ENCODE measurements around the gene GANC. TPM values are rescaled to one million over a fixed set of nuclear protein-coding genes. Genes with fewer than 3 reads are reported as not detected.

The GANC gene
- total RNA-seq, 4 donors from 2014 or later, result 20.8 to 63.5 (median 35.3) TPM

DNA sequence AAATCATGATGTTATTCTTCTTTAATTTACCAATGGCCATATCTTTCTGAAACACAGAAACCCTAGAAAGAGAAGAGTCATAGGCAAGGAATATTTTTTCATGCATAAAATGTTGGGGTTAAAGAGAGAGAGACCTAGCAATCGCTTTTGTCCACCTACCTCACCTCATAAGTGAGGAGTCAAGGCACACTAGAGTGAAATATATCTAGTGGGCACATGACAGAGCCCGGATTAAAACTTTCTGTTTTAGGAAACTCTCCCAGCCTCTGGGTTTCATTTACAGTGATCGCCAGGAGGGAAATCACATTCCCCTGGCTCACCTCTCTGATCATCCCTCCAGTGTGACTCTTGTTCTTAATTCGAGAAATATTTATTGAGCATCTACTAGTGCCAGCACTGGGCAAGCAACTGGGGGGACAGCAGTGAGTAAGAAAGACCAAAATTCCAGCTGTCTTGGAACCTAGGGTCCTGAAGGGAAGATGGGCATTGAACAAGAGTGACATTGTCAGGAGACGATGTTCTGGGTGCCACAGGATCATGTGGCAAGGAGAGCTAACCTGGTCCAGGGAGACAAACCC is 87.6 kb downstream of the GANC start:
- H3K27ac ChIP-seq, result no peak overlapping the region
- H3K27me3 ChIP-seq, result no peaks in the 10 kb centered on the region
- no peak overlapping the region for H3K4me3 ChIP-seq
- H3K9me3 ChIP-seq, result no peaks in the 10 kb centered on the region
- no peaks in the 10 kb centered on the region for H3K36me3 ChIP-seq
- H3K4me1 ChIP-seq, result no peaks in the 10 kb centered on the region
- TF ChIP-seq, protein P1, sequence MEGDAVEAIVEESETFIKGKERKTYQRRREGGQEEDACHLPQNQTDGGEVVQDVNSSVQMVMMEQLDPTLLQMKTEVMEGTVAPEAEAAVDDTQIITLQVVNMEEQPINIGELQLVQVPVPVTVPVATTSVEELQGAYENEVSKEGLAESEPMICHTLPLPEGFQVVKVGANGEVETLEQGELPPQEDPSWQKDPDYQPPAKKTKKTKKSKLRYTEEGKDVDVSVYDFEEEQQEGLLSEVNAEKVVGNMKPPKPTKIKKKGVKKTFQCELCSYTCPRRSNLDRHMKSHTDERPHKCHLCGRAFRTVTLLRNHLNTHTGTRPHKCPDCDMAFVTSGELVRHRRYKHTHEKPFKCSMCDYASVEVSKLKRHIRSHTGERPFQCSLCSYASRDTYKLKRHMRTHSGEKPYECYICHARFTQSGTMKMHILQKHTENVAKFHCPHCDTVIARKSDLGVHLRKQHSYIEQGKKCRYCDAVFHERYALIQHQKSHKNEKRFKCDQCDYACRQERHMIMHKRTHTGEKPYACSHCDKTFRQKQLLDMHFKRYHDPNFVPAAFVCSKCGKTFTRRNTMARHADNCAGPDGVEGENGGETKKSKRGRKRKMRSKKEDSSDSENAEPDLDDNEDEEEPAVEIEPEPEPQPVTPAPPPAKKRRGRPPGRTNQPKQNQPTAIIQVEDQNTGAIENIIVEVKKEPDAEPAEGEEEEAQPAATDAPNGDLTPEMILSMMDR (IDR thresholded peaks at IDR 0.05), result no peak
- no peak for TF ChIP-seq POLR2A (IDR thresholded peaks at IDR 0.05)
- DNase-seq, result no peak

GRCh38 chr15:42363487-42363886 is 90.5 kb downstream of the GANC start:
- no peaks in the 10 kb centered on the region for H3K4me1 ChIP-seq
- H3K27me3 ChIP-seq, result no peaks in the 10 kb centered on the region
- TF ChIP-seq POLR2A (IDR thresholded peaks at IDR 0.05), result no peak
- TF ChIP-seq, protein P1 (IDR thresholded peaks at IDR 0.05), result no peak
- no peaks in the 10 kb centered on the region for H3K9me3 ChIP-seq
- H3K4me3 ChIP-seq, result no peak overlapping the region
- no peak overlapping the region for H3K27ac ChIP-seq
- H3K36me3 ChIP-seq, result no peaks in the 10 kb centered on the region
- DNase-seq, result no peak

- TF ChIP-seq, protein P1 (IDR thresholded peaks at IDR 0.05), result no peak
- no peak for TF ChIP-seq POLR2A (IDR thresholded peaks at IDR 0.05)
- no peak for DNase-seq
Observed at GRCh38 chr15:42363942-42364341, 90.9 kb downstream of the GANC start.

DNA sequence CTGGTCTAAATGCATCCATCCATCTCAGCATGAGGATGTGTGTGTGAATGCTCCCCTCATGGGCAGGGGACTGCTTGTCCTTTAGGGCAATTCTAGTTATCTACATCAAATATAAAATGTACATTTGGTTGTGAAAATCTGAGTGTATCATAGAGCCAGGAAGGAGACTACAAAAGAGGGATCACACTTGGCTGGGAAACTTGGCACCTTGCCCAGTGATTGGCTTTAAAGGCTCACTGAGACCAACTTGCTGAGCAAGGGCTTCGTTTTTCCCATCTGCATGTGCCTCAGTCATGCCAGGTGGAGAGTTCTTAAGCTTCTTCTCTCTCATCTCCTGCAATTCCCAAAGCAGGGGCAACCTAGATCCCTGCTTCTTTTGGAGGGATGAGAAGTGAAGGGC is 91.5 kb downstream of the GANC start:
- no peaks in the 10 kb centered on the region for H3K4me1 ChIP-seq
- no peaks in the 10 kb centered on the region for H3K36me3 ChIP-seq
- no peaks in the 10 kb centered on the region for H3K9me3 ChIP-seq
- no peaks in the 10 kb centered on the region for H3K27me3 ChIP-seq
- TF ChIP-seq, protein P1 (IDR thresholded peaks at IDR 0.05), result no peak
- TF ChIP-seq POLR2A (IDR thresholded peaks at IDR 0.05), result no peak
- H3K4me3 ChIP-seq, result no peak overlapping the region
- no peak overlapping the region for H3K27ac ChIP-seq
- no peak for DNase-seq

More at GRCh38 chr15:42363942-42364341, 90.9 kb downstream of the GANC start:
- H3K9me3 ChIP-seq, result no peaks in the 10 kb centered on the region
- no peak overlapping the region for H3K27ac ChIP-seq
- H3K4me1 ChIP-seq, result no peaks in the 10 kb centered on the region
- H3K4me3 ChIP-seq, result no peak overlapping the region
- no peaks in the 10 kb centered on the region for H3K36me3 ChIP-seq
- no peaks in the 10 kb centered on the region for H3K27me3 ChIP-seq

GRCh38 chr15:42365921-42366550 is 93.0 kb downstream of the GANC start:
- TF ChIP-seq, protein P1 (IDR thresholded peaks at IDR 0.05), result no peak
- TF ChIP-seq POLR2A (IDR thresholded peaks at IDR 0.05), result no peak
- Histone ChIP-seq H3K36me3 (no peaks in the 10 kb centered on the region), H3K4me1 (no peaks in the 10 kb centered on the region), H3K27ac (no peak overlapping the region), H3K27me3 (no peaks in the 10 kb centered on the region), H3K9me3 (no peaks in the 10 kb centered on the region), H3K4me3 (no peak overlapping the region)
- no peak for DNase-seq
